GM21825 (cell line): ENCODE results near the gene NIM1K.
A peak's percentile ranks its signal among the peaks of the same experiment; 100 is the strongest.
"Not testable (repeated sequence)": the region's sequence is repeated elsewhere in the genome, so short reads cannot be mapped to it uniquely, and the experiment has no call there.

Experiments
- ATAC-seq: cut with Tn5 transposase; IDR thresholded peaks from one replicate; pipeline ENCODE4 v1.9.1; 2021; ENCODE audit warnings: mild to moderate bottlenecking, moderate library complexity; ENCODE audit not compliant: unreplicated experiment

Gene NIM1K

GRCh38 chr5:43279548-43280274 lies 87.7 kb downstream of the NIM1K start:
- no peak for ATAC-seq

- ATAC-seq, result no peak
These were observed 90.0 kb downstream of the NIM1K start for GRCh38 chr5:43281840-43282658.

- no peak for ATAC-seq
These were observed 94.6 kb downstream of the NIM1K start for GRCh38 chr5:43286623-43287022.

DNA sequence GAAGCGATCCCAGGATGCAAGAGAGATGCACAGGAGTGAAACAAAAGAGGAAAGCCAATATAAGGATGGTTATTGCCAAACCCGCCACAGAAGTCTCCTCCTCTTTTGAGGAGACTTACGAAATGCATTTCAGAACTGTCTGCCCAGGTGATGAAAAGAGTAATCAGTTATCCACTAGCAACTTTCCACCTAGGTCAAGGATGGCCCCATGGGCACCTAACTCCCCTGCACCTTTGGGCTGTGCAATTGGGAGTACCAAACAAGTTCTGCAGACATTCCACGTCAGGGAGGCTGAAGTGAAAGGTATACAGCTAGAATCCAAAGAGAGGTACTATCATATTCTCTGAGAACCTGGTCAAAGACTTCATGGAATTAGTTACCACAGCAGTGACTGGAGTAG lies 95.5 kb downstream of the NIM1K start:
- no peak for ATAC-seq

- ATAC-seq, result no peak
These were observed 96.3 kb downstream of the NIM1K start for GRCh38 chr5:43288269-43288831.

GRCh38 chr5:43290726-43291125 lies 98.7 kb downstream of the NIM1K start:
- ATAC-seq, result no peak

DNA sequence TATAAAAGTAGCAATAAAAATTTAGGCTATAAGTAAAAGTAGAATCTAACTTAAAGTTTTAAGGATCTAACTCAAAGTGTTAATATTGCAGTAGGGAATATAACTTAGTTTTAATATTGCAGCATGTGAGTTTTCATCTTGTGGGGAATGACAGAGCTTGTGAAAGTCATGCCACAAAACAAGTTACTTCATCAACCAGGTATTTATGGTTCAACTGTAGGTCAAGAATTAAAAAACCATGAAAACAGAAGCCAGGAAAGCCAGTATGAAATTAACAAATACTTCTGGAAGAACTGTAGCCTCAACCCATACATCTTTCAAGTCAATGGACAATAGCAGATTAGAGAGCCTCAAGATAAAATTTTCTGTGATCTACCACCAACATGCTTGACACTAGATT lies 102.2 kb downstream of the NIM1K start:
- ATAC-seq, result no peak

DNA sequence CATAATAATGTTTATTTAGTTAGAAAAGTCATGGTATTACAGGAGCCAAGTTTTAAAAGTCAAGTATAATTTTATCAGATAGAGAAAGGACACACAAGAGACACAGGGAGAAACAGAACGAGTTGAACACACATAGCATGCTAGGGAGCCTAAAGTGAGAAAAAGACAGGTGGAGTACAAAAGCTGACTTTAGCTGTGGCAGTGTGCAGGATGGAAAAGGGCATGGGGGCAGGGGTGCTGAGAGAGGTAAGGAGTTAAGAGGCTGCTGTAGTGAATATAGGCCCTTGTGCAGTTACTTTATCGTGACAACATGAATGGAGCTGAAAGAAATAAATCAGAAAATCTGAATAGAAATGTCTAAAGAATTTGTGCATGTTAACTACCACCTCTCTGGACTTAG lies 103.2 kb downstream of the NIM1K start:
- no peak for ATAC-seq

- no peak for ATAC-seq
These were observed 104.8 kb downstream of the NIM1K start for GRCh38 chr5:43296835-43297234.

GRCh38 chr5:43298443-43298842 lies 106.4 kb downstream of the NIM1K start:
- no peak for ATAC-seq

DNA sequence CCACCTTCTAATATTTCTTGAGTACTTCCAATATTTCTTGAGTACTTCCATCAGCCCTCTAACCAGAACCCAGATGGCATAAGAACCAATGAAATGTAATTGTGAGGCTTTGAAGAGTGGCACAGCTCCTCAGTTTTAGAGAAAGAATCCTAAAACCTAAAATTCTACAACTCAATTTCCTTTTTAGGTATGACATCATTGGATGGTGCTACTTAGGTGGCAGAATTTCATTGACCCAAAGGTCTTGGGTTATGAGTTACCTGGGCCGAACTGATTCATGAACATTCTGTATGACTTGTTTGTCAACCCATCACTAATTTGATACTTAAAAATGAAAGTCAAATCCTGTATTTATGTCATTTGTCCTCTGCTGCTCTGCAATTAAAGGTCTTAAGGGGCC lies 108.1 kb downstream of the NIM1K start:
- ATAC-seq, result no peak

- ATAC-seq, result no peak
These were observed 109.6 kb downstream of the NIM1K start for GRCh38 chr5:43301653-43302091.

GRCh38 chr5:43302481-43302880 lies 110.5 kb downstream of the NIM1K start:
- no peak for ATAC-seq

- no peak for ATAC-seq
These were observed 111.2 kb downstream of the NIM1K start for GRCh38 chr5:43303242-43303641.

GRCh38 chr5:43304525-43304924 lies 112.5 kb downstream of the NIM1K start:
- ATAC-seq, result peak; percentile 45

DNA sequence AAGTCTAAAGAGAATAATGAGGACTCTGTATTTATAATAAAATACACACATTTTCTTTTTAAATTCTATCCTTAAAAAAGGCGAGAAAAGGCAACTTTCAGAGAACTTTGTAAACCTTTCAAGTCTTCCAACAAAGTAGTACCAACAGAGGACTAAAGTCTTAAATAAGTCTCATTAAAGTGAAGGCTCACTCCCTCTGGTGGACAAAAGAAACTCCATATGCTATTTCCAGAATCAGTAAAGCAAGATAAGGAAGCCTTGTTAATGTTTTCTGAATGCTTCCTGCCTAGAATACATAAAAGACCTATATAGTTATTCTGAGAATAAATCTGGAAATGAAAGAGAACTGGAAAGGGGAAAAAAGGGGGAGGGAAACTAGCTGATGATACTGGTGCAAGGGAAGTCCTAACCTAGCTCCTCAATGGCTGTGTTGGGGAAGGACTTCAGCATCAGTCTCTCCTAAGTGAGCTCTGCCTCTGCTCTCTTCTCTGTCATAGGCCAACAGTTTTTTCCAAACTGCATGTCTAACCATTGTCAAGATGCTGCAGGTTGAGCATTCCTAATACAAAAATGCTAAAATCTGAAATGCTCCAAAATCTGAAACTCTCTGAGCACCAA lies 114.0 kb downstream of the NIM1K start:
- ATAC-seq, result peak; percentile 57

GRCh38 chr5:43306954-43307353 lies 114.9 kb downstream of the NIM1K start:
- ATAC-seq, result not testable (repeated sequence)

GRCh38 chr5:43309122-43309521 lies 117.1 kb downstream of the NIM1K start:
- no peak for ATAC-seq

DNA sequence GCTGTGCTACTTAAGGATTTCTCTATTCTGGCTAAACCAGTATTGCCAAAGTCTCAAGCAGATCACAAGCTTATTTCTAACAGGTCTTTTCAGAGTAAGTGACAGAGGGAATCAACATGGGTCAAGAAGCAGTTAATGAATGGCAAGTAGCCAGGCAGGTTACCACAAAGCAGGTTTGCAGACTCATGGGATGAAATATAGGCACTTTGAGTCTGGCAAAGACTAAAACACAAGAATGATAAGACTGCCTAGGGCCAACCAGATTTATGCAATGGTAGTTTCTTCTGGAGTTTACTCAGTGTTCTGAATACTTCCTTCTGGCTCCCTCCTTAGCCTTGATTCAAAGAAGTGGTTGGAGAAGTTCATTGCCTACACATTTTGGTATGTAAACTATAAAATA lies 117.6 kb downstream of the NIM1K start:
- ATAC-seq, result no peak

- no peak for ATAC-seq
These were observed 120.1 kb downstream of the NIM1K start for GRCh38 chr5:43312076-43312661.

- peak; percentile 1 for ATAC-seq
These were observed 120.6 kb downstream of the NIM1K start for GRCh38 chr5:43312699-43313034.
